Stimulated activated CD8-positive, alpha-beta memory T cell treated with anti-CD3 and anti-CD28 coated beads, Interleukin-7, amount 100 ng/mL, for 4 hours (primary cell): ENCODE measurements around the gene DTNB.
A peak's percentile ranks its signal among the peaks of the same experiment; 100 is the strongest.
"Not testable (repeated sequence)": the region's sequence is repeated elsewhere in the genome, so short reads cannot be mapped to it uniquely, and the experiment has no call there.

Experiments
- DNase-seq, 2 donors: peaks; one replicate each; pipeline ENCODE4 v3.0.0-alpha.2; 2020; ENCODE audit warnings: low read depth in 2 of 2

The DTNB gene

DNA sequence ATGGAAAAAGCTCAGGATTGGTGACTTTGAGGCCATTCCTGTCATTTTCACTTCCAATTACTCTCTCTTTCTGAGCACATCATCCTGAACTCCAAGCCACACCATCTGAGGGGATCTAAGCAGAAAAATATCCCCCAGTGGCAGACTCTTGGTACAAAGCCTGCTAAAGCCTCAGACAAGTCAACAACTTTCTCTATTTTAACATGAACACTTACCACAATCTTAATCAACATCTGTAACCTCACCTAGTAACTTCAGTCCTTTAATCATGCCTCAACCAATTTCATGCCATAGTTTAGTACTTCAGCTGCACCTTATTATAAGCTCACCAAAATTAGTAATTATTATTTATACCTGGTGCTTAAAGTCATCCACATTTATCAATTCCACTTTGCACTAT, 128.9 kb downstream of the DTNB start:
- DNase-seq: no peak

DNA sequence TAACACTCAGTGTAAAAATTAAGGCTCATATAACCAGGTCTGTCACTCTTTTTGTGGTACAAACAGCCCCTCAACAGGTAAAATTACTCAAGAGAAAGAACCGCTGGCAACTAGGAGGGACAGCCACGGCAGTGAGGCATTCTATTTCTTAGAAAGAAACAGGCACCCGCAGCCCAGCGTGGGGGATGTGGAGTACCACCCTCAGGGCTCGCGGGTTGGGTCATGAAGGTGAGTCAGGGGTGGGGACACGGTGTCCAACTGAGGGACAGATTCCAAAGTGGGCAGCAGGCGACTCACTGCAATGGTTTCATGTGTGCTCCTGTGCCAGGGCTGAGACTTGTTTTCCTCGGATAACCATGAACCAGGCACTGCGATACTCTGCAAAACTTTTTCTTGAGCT, 129.4 kb downstream of the DTNB start:
- no peak for DNase-seq

DNA sequence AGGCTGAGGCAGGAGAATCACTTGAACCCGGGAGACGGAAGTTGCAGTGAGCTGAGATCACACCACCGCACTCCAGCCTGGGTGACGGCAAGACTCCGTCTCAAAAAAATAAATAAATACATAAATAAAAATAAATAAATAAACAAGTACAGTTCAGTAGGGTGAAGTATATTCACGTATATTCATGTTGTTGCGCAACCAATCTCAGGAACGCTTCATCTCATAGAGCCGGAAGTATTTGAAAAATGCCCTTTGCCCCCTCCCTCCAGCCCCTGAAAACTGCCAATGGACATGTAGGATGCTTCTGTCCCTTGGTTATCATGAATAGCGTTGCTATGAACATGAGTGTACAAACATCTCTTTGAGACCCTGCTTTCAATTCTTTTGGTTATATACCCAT, 132.0 kb downstream of the DTNB start:
- DNase-seq: no peak

DNA sequence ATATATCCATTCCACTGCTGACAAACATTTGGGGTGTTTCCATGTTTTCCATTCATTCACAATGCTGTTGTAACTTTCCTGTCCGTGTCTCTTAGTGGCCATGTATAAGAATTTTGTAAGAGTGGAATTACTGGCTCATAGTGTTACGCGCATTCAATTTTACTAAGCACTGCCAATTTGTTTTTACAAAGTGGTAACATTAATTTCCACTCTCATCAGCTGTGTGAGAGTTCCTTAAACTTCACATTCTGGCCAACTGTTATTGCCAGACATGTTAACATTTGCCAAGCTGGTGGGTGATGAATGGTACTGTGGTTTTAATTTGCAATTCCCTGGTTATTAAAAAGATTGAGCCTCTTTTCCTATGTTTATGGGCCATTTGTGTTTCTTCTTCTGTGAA, 134.2 kb downstream of the DTNB start:
- DNase-seq: no peak

DNA sequence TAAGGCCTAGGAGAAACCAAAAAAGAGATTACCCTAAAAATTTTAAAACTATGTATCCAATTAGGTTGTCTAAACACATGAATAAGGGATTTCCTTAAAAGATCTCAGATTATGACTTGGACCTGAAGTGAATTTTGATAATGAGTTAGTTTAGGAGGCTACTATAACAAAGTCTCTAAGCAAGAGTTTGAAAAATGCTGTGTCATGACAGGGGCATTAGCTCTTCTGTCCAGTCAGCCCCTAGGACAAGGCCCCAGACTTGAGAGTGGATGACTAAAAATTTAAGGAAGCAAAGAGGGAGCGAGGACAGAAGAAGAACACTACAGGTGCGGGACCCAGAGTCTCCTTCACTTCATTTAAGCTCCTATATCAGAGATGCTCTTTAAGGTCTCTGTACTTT, 135.9 kb downstream of the DTNB start:
- no peak for DNase-seq

DNA sequence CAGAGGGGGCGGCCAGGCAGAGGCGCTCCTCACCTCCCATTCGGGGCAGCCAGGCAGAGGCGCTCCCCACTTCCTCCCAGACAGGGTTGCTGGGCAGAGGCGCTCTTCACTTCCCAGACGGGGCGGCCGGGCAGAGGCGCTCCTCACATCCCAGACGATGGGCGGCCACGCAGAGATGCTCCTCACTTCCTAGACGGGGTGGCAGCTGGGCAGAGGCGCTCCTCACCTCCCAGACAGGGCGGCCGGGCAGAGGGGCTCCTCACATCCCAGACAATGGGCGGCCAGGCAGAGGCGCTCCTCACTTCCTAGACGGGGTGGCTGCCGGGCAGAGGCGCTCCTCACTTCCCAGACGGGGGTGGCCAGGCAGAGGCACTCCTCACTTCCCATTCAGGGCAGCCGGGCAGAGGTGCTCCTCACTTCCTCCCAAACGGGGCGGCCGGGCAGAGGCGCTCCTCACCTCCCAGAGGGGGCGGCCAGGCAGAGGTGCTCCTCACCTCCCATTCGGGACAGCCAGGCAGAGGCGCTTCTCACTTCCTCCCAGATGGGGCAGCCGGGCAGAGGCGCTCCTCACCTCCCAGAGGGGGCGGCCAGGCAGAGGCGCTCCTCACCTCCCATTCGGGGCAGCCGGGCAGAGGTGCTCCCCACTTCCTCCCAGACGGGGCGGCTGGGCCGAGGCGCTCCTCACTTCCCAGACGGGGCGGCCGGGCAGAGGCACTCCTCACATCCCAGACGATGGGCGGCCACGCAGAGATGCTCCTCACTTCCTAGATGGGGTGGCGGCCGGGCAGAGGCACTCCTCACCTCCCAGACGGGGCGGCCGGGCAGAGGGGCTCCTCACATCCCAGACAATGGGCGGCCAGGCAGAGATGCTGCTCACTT, 137.7 kb downstream of the DTNB start:
- DNase-seq: not testable (repeated sequence)

DNA sequence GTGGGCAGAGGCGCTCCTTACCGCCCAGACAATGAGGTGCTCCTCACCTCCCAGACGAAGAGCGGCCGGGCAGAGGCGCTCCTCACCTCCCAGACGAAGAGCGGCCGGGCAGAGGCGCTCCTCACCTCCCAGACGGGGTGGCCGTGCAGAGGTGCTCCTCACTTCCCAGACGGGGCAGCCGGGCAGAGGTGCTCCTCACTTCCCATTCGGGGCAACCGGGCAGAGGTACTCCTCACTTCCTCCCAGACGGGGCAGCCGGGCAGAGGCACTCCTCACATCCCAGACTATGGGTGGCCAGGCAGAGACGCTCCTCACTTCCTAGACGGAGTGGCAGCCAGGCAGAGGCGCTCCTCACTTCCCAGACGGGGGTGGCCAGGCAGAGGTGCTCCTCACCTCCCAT, 138.4 kb downstream of the DTNB start:
- not testable (repeated sequence) for DNase-seq

DNA sequence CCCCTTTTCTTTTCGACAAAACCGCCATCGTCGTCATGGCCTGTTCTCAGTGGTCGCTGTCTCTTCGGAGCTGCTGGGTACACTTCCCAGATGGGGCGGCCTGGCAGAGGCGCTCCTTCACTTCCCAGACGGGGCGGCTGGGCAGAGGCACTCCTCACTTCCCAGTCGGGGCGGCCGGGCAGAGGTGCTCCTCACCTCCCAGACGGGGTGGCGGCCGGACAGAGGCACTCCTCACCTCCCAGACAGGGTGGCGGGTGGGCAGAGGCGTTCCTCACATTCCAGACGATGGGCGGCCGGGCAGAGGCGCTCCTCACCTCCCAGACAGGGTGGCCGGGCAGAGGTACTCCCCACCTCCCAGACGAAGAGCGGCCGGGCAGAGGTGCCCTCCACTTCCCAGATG, 138.9 kb downstream of the DTNB start:
- no peak for DNase-seq

DNA sequence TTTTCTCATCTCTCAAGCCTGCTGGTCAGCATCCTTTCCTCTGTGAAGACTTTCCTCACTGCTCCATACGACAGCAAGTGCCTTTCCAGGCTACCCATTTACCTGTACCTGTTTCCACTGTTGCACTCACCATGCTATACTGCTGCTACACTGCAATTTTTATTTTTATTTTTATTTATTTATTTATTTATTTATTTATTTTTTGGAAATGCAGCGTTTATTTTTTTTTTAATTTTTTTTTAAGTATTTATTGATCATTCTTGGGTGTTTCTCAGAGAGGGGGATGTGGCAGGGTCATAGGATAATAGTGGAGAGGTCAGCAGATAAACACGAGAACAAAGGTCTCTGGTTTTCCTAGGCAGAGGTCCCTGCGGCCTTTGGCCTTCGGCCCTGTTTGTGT, 139.6 kb downstream of the DTNB start:
- DNase-seq: not testable (repeated sequence)

DNA sequence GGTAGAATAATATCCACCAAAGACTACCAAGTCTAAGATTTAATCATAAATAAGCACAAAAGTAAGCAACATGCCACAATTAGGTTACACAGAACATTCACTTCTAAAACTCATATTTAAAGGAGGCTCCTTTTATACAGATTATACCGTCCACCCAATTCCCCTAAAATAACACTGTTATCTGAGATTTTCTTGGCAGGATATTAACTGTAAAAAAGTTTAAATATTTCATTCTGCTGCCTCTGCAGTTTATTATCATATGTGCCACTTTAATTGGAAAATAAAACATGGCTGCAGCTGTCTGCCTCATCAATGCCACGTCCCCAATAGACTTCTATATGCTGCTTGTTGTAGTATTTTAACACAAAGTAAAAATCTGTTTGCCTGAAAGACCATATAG, 140.9 kb downstream of the DTNB start:
- DNase-seq: no peak

DNA sequence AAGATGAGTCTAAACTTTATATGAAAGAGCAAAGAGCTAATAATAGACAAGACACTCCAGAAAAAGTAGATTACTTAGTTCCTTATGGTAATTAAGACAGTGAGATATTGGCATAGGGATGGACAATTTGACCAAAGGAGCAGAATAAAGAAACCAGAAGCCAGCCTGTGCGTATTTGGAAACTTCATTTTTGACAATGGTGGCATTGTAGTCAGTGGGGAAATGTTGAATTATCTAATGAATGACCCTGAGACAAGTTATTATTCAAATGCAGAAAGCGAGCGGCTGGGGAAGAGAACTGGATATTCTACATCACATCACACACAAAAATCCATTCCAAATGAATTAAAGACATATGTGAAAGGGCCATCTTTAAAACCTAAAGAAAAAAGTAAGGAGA, 144.3 kb downstream of the DTNB start:
- no peak for DNase-seq

DNA sequence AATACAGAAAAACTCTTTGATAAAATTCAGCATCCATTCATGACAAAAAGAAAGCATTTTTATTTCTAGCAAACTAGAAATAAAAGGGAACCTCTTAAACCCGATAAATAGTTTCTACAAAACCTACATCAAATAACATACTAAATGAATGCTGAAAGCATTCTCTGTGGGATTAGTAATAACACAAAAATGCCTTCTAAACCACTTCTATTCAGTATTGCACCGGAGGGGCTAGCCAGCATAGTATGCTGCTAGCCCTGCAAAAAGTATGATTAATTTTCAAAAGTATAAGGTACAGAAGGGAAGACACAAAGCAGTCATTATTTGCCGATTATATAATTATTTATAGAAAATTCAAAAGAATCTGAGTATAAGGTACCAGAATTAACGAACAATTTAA, 145.2 kb downstream of the DTNB start:
- no peak for DNase-seq

DNA sequence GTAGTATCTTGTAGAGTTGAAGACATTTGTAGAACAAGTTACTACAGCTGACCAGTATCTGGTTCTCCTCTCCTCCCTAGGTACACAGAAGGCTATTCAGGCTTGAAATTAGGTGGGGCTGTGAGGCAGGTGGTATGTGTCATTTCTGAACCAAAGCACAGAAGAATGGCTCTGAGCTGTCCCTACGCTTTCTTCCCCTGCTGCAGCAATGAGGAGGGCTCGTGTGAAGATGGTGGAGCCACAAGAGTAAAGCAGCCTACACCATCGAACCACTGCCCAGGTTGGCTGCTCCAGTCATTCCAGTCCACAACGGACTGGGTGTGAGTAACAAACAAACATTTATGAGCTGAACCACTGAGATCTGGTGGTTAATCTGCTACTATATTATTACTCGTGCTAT, 148.9 kb downstream of the DTNB start:
- DNase-seq: no peak

DNA sequence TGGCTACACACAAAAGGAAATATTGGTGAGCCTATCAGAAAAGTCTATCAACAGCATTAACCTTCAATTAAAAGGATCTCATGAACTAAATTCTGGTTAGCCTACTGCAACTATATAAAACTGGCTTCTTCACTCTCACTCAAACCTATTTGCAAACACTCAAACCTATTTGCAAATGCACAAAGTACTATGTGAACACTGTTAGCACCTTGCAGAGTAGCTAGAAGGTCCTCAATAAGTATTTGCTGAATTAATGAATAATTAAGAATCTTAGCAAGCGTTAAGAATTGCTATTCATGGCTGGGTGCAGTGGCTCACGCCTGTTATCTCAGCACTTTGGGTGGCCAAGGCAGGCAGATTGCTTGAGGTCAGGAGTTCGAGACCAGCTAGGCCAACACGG, 150.3 kb downstream of the DTNB start:
- no peak for DNase-seq

DNA sequence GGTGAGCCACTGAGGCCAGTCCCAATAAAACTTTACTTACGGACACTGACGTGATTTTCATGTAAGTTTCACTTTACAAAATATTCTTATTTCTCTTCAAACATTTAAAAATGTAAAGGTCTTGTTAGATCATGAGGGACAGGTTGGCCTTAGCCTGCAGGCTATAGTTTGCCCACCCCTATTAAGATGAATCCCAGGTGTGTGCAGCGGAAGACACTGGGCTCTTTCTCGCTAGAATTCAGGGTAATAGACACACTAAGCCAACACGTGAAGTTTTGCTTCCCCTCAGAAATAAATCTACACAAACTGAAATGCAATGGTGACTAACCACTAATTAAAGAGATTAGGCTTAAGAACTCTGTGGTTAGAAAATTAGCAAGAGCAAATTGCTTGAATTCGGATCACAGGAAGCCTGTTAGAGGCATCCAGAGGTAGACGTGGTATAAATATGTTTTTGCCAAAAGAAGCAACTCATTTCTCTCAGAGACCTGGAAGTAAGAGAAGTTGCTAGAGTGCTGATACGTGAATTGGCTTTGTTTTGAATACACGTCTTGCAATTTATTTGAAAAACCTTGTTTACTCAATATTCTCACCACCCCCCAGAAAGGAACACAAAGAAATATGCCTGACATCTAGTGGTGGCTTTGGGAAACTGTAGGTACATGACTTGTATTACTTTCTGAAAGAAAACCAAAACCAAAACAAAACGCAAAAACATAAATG, 151.6 kb downstream of the DTNB start:
- peak in 1 of 2 donors; percentile 6 for DNase-seq

DNA sequence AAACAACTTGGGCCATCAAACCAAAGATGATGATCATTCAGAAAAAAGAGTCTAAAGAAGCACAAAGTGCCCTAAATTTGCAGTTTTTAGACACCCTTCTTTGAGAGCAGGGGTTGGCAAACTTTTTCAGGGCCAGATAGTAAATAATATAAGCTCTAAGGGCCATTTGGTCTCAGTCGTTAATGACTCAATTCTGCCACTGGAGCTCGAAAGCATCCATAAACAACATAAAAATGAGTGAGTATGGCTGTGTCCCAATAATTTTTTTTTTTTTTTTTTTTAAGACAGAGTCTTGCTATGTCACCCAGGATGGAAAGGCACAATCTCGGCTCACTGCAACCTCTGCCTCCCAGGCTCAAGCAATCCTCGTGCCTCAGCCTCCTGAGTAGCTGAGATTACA, 152.3 kb downstream of the DTNB start:
- no peak for DNase-seq

DNA sequence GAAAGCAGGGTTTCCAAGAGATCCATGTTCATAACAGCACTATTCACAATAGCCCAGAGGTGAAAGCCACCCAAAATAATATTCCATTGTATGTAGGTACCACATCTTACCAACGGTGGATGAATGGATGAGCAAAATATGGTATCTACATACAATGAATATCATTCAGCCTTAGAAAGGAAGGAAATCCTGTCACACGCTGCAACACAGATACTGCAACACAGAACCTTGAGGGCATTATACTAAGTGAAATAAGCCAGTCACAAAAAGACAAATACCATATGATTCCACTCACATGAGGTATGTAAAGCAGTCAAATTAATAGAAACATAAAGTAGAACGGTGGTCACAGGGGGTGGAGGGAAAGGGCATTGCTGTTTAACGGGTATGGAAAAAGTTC, 155.7 kb downstream of the DTNB start:
- no peak for DNase-seq

DNA sequence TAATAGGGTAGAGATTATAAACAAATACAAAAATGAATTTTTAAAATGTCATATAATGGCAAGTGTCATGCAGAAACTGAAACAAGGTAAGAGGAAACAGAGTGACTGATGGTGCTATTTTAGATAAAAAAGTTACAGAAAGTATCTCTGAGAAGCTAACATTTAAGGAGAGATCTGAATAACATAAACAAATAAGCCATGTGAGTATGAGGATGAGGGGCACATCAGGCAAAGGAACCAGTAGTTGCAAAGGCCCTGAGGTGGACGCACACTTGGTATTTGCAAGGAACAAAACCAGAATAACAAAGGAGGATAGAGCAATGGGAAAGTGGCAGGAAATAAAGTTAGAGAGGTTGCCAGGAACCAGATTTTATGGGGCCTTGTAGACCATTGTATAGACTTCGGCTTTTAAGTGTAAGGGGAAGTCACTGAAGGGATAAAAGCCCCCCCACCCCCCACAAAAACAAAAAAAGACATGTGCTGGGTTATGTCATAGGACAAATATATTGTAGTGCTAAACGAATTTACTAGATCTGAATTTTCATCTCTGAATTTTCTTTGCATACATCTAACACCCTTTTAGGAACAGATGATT, 159.2 kb downstream of the DTNB start:
- DNase-seq: no peak

DNA sequence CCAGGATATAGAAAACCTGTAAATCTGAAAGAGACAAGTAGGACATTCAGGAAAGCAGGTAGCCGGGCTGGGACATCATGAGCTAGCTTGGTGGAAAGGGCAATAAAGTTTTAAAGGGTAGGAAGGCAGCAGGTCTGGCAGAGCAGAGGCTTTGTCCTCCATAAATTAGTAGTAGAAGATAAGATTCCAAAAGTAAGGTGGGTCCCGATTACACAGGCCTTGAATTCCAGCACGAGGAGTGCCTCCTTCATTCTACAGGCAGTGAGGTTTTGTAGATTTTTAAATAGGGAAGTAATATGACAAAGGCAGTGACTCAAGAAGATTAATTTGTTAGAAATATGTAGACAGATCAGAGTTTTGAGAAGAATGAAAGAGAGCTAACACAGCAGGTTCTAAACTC, 160.7 kb downstream of the DTNB start:
- no peak for DNase-seq

DNA sequence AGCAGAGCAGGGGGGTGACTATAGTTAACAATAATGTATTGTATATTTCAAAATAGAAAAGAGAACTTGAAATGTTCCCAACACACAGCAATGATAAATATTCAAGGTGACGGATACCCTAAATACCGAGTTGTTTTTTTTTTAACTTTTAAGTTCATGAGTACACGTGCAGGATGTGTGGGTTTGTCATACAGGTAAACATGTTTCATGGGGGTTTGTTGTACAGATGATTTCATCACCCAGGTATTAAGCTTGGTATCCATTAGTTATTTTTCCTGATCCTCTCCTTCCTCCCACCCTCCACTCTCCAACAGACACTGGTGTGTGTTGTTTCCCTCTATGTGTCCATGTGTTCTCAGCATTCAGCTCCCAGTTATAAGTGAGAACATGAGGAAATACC, 167.2 kb downstream of the DTNB start:
- DNase-seq: no peak

DNA sequence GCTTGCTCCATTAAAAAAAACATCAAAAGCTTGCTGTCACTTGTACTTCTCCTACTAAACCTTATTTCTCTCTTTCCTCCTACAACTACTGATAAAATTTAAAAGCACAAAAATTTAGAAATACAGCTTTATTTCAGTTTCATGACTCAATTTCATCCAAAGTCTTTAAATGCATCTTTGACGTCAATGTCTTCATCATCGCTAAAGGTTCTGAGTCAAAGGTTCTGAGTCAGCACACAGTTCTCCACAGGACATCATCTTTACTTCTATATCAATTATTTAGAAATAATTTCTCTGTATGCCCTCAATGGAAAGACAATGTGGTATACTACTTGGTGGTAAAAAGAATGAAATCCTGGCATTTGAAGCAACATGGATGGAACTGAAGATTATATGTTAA, 167.8 kb downstream of the DTNB start:
- no peak for DNase-seq

DNA sequence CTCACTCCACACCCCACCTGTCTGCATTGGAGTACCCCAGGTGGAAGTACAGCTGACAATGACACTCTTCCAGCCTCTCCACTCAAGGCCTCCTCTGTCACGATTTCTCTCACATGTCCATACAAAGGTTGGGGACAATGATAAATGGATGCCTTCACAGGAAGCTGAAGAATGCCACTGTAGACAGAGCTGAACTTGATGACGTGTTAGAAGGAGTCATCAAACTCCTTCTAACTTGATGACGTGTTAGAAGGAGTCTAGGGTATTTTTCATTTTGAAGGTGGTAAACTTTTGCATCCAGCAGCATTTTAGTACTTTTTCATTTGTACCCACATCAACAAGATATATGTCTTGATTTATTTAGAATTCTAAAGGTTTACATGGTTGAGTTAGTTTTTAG, 168.2 kb downstream of the DTNB start:
- no peak for DNase-seq

DNA sequence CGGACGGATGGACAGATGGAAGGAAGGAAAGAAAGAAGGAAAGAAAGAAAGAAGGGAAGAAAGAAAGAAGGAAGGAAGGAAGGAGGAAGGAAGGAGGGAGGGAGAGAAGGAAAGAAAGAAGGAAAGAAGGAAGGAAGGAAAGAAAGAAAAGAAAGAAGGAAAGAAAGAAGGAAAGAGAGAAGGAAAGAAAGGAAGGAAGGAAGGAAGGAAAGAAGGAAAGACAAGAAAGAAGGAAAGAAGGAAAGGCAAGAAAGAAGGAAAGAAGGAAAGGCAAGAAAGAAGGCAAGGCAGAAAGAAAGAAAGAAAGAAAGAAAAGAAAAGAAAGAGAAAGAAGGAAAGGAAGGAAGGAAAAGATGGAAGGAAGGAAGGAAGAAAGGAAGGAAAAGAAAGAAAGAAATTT, 169.1 kb downstream of the DTNB start:
- DNase-seq: no peak
